NCI-H1436 (cell line): ENCODE measurements around the gene CCPG1.
"Not testable (repeated sequence)": the region's sequence is repeated elsewhere in the genome, so short reads cannot be mapped to it uniquely, and the experiment has no call there.

Source experiments
- DNase-seq: peaks from one replicate; lab custom pipeline; 2025; lab: John Stamatoyannopoulos, UW

CCPG1 gene, protein sequence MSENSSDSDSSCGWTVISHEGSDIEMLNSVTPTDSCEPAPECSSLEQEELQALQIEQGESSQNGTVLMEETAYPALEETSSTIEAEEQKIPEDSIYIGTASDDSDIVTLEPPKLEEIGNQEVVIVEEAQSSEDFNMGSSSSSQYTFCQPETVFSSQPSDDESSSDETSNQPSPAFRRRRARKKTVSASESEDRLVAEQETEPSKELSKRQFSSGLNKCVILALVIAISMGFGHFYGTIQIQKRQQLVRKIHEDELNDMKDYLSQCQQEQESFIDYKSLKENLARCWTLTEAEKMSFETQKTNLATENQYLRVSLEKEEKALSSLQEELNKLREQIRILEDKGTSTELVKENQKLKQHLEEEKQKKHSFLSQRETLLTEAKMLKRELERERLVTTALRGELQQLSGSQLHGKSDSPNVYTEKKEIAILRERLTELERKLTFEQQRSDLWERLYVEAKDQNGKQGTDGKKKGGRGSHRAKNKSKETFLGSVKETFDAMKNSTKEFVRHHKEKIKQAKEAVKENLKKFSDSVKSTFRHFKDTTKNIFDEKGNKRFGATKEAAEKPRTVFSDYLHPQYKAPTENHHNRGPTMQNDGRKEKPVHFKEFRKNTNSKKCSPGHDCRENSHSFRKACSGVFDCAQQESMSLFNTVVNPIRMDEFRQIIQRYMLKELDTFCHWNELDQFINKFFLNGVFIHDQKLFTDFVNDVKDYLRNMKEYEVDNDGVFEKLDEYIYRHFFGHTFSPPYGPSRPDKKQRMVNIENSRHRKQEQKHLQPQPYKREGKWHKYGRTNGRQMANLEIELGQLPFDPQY

DNA sequence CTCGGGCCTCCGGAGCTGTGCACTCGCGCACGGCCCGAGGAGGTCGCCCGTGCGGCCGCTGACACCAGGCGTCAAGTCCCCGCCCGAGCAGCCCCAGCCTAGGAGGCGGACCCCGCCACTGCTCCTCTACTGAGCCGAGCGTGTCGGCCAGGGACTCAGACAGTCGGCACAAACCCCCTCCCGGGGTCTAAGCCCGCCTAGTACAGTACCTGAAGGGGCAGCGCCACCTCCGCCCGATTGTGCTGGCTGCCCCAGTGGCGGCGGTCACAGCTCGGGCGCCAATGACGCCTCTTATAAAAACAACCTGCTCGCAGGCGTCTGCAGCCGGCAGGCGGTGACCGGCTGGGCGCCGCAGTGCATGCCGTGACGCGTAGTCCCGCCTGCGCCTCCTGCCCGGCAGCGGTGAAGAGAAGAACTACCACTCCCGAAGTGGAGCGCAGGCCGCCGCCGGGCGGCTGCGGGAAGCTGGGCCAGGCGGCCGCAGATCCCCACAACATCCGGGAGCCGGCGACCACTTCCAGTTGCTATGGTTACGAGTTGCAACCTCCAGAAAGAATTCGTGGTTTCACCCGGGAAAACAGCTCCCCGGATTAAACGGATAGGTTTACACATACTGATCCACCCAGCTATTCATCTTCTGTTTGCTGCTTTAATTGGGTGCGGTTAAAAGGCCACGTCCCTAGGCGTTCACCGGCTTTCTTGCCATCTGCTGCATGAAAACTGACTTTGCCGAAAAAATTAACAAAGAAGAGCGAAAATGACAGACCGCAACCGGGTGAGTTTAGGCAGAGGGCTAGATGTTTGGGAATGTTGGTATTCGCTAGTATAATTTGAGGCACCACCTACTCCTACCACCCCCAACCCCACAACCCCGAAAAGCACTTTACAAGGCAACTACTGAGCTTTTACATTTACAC is at the start of gene CCPG1, which contains the start of gene PIERCE2:
Gene CCPG1 (minus strand): TSS at position 348 of the 917 bp plus-strand sequence. CDS start 18,935 bp downstream, outside the sequence.
Gene PIERCE2 (plus strand): TSS at position 484 of the 917 bp plus-strand sequence. CDS start 274 bp downstream, at position 758.
- DNase-seq = peak; percentile 90

DNA sequence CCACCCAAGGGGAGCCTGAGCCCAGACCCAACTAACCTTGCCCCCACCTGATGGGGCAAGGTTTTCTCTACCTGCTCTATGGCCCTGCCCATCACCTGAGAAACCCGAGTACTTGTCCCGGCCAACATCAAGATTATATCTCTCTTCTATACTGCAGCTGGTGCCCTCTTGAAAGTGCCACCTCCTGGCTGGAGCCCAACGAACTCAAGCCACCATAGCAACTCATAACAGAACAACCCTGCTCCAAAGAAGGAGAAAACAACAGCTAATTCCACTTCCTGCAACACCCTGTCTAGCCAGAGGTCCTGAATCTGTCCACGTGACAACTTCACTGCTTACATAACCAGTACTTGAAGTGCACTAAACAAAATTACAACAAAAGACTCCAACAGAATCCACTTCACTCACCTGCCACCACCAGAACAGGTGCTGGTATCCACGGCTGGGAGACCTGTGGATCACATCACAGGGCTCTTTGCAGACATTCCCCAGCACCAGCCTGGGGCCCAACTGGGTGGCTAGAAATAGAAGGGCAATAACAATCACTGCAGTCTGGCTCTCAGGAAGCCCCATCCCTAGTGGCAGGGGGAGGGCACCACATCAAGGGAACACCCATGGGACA is 49.4 kb upstream of the CCPG1 start:
- no peak for DNase-seq

DNA sequence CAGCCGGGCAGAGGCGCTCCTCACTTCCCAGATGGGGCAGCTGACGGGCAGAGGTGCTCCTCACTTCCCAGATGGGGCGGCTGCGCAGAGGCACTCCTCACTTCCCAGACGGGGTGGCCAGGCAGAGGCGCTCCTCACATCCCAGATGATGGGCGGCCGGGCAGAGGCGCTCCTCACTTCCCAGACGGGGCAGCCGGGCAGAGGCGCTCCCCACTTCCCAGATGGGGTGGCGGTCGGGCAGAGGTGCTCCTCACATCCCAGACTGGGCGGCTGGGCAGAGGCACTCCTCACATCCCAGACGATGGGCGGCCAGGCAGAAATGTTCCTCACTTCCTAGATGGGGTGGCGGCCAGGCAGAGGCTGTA is 38.9 kb upstream of the CCPG1 start:
- DNase-seq = not testable (repeated sequence)

DNA sequence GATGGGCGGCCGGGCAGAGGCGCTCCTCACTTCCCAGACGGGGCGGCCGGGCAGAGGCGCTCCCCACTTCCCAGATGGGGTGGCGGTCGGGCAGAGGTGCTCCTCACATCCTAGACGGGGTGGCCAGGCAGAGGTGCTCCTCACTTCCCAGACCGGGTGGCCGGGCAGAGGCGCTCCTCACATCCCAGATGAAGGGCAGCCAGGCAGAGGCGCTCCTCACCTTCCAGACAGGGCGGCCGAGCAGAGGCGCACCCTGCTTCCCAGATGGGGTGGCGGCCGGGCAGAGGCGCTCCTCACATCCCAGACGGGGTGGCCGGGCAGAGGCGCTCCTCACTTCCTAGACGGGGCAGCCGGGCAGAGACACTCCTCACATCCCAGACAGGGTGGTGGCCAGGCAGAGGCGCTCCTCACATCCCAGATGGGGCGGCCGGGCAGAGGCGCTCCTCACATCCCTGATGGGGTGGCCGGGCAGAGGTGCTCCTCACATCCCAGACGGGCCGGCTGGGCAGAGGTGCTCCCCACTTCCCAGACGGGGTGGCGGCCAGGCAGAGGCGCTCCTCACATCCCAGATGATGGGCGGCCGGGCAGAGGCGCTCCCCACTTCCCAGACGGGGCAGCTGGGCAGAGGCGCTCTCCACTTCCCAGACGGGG is 38.3 kb upstream of the CCPG1 start:
- DNase-seq = not testable (repeated sequence)

DNA sequence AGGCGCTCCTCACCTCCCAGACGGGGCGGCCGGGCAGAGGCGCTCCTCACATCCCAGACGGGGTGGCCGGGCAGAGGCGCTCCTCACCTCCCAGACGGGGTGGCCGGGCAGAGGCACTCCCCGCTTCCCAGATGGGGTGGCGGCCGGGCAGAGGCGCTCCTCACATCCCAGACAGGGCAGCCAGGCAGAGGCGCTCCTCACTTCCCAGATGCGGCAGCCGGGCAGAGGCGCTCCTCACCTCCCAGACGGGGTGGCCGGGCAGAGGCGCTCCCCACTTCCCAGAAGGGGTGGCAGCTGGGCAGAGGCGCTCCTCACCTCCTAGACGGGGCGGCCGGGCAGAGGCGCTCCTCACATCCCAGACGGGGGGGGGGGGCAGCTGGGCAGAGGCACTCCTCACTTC is 37.8 kb upstream of the CCPG1 start:
- DNase-seq = not testable (repeated sequence)

DNA sequence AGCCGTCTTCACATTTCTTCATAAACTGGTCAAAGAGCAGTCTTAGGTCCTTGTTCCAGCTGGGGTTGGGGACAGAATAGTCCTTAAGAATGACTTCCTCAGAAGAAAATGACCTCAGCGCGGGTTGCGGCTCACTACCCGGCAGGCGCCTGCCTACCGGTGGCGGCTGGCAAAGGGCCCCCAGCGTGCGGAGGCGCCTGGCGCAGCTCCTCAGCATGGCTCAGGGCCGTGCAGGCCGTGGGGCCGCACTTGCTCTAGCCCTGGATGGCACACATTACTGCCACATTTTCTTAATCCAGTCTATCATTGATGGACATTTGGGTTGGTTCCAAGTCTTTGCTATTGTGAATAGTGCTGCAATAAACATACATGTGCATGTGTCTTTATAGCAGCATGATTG is 35.0 kb upstream of the CCPG1 start:
- DNase-seq = not testable (repeated sequence)

DNA sequence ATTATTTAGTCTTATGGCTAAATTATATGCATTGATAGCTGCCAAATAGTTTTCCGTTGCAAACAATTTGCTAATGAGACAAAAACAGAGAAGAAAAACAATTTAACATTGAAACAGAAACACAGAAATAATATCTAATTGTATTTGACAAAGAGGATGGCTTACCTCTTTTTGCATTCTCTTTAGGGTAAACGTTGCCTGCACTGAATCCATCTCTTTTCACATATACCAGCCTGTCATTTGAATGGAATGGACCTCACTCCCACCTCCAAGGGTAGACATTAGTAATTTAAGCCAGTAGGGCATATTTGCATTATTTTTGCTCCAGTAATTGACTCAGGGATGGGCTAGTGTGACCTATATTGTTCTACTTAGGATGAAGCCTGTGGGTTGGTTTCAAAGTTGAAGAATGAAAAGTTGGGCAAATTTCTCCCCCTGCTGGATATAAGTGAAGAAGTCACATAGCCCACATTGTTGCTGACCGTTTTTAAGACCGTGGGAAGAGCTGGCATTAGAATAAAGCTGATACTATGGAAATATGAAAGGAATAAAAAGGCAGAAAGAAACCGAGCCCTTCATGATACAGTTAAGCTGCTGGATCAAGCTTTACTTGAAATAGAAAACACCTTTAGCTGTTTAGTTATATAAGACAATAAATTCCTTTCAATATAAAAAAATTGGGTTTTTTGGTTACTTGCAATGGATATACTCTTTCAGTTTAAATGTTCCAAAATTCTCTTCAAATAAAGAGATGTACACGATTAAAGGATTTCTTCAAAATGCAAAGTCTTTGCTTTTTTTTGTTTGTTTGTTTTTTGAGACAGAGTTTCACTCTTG is 27.0 kb upstream of the CCPG1 start:
- DNase-seq = peak; percentile 19

DNA sequence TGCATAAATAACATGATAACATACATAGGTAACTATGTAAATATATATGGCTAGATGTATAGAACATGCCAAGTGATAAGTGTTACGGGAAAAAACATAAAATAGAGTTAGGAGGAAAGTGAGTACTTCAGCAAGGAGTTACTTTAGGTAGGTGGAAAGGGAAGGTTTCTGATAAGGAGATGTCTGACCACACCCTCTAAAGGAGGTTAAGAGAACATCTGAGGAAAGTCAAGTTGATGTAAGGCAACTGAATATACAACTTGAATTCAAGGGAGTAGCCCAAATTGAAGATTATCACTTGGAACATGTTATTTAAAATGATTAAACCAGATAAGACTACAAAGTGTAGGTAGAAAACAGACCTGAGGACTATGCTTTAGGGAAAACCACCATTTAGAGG is 13.9 kb upstream of the CCPG1 start:
- DNase-seq = no peak

DNA sequence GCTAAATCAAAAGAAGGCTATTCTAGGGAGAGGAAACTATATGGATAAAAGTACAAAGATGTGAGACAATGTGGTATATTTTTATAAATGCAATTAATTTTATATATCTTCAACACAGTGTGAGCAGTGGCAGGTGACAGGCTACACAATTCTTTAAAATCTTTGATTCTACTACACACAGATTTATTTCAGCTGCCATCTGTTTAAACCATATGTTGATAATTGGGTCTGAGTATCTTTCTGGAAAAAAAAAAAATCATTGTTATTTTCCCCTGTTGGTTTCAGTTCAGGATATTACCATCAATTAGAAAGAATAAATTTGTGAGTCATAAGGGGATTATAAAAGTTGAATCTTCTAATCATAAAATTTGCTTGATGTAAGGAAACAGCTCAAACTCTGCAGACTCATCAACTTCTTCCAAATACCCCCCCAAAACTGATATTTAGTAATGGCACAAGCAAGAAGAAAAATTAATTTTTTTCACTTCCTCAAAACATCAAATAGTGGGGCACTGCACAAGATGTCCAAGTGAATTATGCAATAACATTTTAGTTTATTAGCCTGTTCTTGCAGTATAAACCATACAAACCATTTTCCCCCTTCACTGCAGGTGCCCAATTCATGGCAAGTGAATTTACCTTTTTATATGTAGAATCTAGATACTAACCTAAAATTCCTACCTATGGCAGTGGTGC is 12.2 kb upstream of the CCPG1 start:
- no peak for DNase-seq

DNA sequence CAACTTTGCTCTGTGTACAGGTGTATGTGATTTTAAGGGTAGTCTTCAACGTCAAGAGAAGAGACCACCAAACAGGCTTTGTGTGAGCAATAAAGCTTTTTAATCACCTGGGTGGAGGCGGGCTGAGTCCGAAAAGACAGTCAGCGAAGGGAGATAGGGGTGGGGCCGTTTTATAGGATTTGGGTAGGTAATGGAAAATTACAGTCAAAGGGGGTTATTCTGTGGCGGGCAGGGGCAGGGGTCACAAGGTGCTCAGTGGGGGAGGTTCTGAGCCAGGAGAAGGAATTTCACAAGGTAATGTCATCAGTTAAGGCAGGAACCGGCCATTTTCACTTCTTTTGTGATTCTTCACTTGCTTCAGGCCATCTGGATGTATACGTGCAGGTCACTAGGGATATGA is 9.5 kb upstream of the CCPG1 start:
- DNase-seq = not testable (repeated sequence)

DNA sequence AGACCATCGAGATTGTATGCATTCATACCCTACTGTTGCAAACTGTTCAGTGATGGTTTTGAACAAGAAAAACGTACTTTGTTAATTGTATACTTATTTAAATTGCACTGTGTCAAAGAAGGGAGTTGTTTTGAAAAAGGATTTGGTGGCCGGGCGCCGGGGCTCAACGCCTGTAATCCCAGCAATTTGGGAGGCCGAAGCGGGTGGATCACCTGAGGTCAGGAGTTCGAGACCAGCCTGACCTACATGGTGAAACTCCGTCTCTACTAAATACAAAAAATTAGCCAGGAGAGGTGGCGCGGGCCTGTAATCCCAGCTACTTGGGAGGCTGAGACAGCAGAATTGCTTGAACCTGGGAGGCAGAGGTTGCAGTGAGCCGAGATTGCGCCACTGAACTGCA is 817 bp upstream of the CCPG1 start:
- DNase-seq = not testable (repeated sequence)

DNA sequence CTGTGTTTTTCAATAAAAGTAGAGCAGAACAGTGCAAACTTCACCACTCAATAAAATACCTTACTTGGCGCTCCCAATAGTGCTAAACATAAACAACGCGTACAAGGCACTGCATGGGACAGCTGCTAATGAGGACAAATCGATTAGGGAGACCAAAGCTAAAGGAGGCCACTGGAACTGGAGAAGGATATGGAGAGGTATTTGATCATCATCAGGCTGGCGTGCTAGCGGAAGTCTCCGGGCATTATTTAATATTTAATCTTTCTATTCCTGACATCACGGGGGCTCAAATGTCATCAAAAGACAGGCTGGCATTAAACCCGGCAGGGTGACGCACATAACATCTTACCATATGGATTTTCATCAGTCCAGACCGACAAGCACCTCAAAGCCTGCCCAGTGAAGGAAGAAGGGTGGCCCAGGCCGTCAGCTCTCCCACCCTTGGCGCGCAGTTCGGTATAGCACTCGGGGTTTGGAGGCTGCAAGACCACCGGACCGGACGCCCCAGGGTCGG is 604 bp downstream of the CCPG1 start:
- DNase-seq = peak; percentile 18

DNA sequence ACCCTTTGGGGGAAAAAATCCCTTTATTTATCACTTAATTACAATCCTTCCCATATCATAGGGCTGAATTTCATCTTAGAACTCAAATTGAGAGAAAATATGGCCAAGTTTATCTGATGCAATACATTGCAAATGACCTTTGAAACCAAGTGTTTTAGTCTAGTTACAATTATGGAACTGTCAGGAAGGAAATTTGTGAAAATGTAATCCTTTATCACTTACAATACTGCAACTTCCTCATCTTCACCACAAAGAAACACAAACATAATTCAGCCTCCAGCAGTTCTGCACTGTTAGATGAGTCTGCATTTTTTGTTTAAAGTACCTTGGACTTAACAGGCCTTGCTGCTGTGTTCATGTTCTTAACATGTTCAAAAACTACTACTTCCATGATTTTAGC is 4.6 kb downstream of the CCPG1 start:
- no peak for DNase-seq

DNA sequence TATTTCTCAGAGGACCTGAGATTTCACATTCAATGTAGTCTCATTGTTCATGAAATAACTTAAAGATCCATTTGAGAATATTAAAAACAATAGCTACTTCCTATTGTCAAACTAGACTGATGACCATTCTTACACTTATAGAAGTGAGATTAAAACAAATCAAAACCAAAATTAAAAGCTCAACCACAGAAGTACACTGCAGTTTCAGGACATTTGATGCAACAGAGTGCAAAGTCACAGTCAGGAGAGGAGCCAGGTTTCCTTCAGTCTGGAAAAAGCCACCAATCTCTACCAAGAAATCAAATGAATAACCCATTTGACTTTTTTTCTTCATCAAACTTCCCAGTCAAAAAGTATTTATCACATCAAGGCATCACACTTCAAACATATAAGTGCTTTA is 5.5 kb downstream of the CCPG1 start:
- no peak for DNase-seq

DNA sequence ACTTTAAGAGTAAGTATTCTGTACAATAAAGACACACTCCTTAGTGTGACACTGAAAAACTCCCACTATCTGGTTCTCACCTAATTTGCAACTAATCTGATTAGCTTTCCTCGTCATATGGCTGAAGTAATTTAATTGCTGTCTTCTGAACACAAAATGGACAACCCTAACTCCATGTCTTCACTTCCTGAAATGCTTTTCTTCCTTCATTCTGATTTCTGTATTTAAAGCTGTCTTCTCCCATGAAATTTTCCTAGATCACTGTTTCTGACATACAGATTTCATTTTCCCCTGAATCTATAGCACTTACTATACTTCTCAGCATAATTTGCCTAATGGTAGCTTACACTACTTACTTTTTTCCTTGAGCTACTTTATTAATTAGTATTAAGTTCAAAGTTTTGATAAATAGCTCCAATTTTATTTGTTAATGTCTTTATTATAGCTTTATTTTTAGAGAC is 6.3 kb downstream of the CCPG1 start:
- DNase-seq = no peak

DNA sequence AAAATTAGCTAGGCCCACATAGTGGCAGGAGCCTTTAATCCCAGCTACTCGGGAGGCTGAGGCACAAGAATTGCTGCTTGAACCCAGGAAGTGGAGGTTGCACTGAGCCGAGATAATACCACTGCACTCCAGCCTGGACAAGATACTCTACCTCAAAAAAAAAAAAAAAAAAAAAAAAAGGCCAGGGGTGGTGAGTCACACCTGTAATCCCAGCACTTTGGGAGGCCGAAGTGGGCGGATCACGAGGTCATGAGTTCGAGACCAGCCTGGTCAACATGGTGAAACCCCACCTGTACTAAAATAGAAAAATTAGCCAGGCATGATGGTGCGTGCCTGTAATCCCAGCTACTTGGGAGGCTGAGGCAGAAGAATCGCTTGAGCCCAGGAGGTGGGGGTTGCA is 8.1 kb downstream of the CCPG1 start:
- not testable (repeated sequence) for DNase-seq

DNA sequence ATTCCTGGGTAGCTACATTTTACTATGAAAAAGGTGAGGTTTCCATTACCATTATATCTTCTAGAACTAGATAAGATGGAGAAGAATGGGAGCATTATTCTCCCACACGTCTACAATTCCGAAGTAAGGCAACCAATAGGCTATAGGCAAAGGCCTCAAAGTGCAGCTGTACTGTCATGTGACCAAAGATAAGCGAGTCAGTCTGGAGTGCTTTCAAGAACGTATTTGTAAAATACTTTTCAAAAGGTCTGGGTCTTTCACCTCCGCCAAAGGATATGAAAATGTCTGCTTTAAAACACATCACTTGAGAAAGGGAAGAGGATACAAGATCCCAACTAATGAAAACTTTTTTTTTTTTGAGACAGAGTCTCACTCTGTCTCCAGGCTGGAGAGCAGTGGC is 9.9 kb downstream of the CCPG1 start:
- no peak for DNase-seq

DNA sequence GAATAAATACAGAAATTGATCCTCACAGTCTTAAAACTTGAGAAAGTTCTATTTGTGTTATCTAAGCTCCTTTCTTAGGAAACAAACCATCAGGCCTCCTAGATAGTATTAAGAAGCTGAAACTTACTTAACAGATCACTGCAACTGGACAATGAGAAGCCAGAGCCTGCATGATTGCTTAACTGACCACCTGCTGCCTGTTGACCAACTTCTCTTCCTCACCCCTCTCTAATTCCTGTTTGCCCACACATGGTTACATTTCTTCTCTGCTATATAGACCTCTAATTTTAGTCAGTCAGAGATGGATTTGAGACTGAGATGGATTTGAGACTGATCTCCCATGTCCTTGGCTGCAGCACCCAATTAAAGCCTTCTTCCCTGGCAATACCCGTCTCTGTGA is 13.5 kb downstream of the CCPG1 start:
- no peak for DNase-seq

DNA sequence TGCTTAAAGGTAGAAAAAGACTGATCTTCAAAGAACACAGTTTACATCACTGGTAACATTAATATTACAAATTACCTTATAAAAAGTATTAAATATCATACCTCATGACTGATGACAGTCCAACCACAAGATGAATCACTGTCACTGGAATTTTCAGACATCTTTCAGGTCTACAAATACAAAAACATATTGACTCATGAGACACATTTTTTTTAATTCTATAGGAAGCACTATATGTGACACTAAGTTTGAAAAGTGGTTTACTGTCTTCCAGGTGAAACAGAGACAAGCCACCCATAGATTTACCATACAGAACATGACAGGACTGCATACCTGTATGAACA is 18.9 kb downstream of the CCPG1 start:
- no peak for DNase-seq
